ENCODE measurements around the gene ZNF276.

GRCh38 chr16:89716916-89717687, 4.2 kb upstream of the ZNF276 start:
- TF ChIP-seq TARDBP (IDR thresholded peaks at IDR 0.05) (no peak), SP1 (IDR thresholded peaks at IDR 0.05) (no peak), BHLHE40 (IDR thresholded peaks at IDR 0.05; ENCODE audit: borderline replicate concordance) (no peak), FOXM1 (IDR thresholded peaks at IDR 0.05; ENCODE audit: borderline replicate concordance) (no peak), ELF4 (IDR thresholded peaks at IDR 0.05) (no peak), ARNT (IDR thresholded peaks at IDR 0.05) (no peak), L3MBTL2 (conservative IDR thresholded peaks at IDR 0.05) (no peak)

Measured in HEK293T (cell line).